Loucy (cell line): ENCODE results near the gene RNF145.

Experiments used
- CTCF ChIP-seq: fragments of 200-600 bp; sonication (generic); conservative IDR thresholded peaks from 2 replicates; pipeline ENCODE4 v1.5.1; 2014; ENCODE audit warnings: mild to moderate bottlenecking, antibody characterized with exemption, low read length
- EZH2phosphoT487 ChIP-seq: fragments of 200-600 bp; IDR thresholded peaks from 2 replicates; pipeline ENCODE4 v1.6.1; 2018; ENCODE audit warnings: antibody characterized with exemption, mild to moderate bottlenecking, moderate library complexity, borderline replicate concordance

DNA sequence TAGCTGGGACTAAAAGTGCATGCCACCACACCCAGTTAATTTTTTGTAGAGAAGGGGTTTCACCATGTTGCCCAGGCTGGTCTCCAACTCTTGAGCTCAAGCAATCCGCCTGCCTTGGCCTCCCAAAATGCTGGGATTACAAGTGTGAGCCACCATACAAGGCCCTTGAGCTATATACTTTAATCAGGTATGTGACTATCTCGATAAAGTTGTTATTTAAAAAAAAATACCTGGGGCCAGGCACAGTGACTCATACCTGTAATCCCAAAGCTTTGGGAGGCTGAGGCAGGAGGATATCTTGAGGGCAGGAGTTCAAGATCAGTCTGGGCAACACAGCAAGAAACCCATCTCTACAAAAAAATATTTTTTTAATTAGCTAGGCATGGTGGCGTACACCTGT, 19.2 kb downstream of the RNF145 start:
- TF ChIP-seq CTCF (no peak), EZH2phosphoT487 (no peak)
